Measurements from ENCODE around the gene C3orf22.

DNA sequence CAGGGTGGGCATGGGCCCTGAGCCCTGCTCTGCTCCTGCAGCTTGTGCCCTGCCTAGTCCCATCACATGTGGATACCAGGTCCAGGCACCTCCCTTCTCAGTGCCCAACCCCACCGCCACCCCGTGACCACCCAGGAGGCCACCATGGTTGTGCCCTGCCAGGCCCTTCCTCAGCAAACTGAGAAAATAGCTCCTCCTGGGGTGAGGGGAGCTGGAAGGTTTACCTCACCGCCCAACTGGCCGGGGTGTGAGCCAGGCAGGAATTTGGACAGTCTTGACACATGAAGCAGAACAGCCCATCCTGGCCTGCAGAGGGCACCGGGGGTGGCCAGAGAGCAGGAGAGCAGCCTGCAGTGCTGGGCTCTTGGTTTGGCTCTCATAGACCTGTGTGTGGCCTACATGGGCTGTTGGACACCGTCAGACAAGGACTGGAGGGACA is 11.4 kb upstream of the C3orf22 start:
- TF ChIP-seq, protein P1, sequence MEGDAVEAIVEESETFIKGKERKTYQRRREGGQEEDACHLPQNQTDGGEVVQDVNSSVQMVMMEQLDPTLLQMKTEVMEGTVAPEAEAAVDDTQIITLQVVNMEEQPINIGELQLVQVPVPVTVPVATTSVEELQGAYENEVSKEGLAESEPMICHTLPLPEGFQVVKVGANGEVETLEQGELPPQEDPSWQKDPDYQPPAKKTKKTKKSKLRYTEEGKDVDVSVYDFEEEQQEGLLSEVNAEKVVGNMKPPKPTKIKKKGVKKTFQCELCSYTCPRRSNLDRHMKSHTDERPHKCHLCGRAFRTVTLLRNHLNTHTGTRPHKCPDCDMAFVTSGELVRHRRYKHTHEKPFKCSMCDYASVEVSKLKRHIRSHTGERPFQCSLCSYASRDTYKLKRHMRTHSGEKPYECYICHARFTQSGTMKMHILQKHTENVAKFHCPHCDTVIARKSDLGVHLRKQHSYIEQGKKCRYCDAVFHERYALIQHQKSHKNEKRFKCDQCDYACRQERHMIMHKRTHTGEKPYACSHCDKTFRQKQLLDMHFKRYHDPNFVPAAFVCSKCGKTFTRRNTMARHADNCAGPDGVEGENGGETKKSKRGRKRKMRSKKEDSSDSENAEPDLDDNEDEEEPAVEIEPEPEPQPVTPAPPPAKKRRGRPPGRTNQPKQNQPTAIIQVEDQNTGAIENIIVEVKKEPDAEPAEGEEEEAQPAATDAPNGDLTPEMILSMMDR (IDR thresholded peaks at IDR 0.05), result no peak
- TF ChIP-seq EP300 (IDR thresholded peaks at IDR 0.05), result no peak

Data from ovary (tissue), 3 donors.